Measurements from ENCODE around the gene DOK5.

GRCh38 chr20:54694516-54694915 is 219.1 kb downstream of the DOK5 start:
- TF ChIP-seq CTCF (IDR thresholded peaks at IDR 0.05; ENCODE audit: insufficient read depth, low read length, poor library complexity, severe bottlenecking) (no peak), EZH2phosphoT487 (conservative IDR thresholded peaks at IDR 0.05; ENCODE audit: low read length) (no peak)

Data from SU-DHL-6 (cell line).